DMS53 treated with DMSO at 0.1 percent for 48 hours (cell line): Measurements from ENCODE around the gene NTN1.

Experiments used
- DNase-seq: peaks from one replicate; lab custom pipeline; 2025; ENCODE audit not compliant: unreplicated experiment; lab: John Stamatoyannopoulos, UW

The NTN1 gene

DNA sequence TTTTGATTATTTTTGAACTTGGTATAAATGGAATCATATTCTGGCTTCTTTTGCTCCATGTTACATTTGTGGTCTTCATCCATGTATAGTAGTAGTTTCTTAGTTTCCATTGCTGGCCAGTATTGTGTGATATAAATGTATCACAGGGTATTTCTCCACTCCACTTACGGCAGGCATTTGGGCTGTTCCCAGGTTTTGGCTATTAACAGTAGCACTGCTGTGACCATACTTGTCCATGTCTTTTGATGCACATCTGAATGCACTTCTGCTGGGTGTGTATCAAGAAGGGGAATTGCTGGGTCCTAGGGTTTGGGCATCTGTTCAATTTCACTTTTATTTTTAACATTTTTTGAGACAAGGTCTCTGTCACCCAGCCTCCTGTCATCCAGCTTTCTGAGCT, 13.9 kb downstream of the NTN1 start:
- DNase-seq = no peak

DNA sequence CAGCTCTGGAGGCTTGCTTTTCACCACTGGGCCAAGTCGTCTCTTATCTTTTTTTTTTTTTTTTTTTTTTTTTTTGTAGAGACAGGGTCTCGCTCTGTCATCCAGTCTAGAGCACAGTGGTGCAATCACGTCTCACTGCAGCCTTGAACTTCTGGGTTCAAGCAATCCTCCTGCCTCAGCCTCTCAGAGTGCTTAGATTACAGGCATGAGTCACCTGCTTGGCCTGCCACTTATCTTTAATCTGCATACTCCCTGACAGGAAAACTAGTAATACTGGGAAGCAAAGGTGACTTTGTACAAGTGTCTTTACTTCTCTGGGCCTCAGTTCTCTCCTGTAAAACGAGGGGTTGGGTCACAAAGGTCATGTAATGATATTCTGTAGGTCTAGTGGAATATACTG, 15.0 kb downstream of the NTN1 start:
- DNase-seq = no peak

- no peak for DNase-seq
Observed at GRCh38 chr17:9037736-9038135, 16.4 kb downstream of the NTN1 start.

- no peak for DNase-seq
Observed at GRCh38 chr17:9038380-9038779, 17.1 kb downstream of the NTN1 start.

GRCh38 chr17:9044772-9045463, 23.6 kb downstream of the NTN1 start:
- no peak for DNase-seq

- DNase-seq = no peak
Observed at GRCh38 chr17:9050801-9051401, 29.6 kb downstream of the NTN1 start.

- no peak for DNase-seq
Observed at GRCh38 chr17:9051561-9051960, 30.3 kb downstream of the NTN1 start.

DNA sequence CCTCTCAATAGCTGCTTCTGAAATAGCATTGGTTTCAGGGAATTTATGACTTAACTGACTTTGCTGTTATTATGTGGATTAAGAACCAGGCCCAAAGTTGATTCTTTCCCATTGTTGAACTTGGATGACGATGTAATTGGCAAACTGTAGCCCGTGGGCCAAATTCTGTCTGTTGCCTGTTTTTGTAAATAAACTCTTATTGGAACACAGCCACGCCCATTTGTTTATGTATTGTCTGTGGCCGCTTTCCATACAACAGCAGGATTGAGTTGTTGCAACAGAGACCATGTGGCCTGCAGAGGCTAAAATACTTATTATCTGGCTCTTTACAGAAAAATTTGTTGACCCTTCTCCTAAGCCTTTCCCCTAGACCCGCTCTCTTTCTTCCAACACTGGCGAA, 31.6 kb downstream of the NTN1 start:
- DNase-seq = no peak

- DNase-seq = no peak
Observed at GRCh38 chr17:9053406-9053805, 32.1 kb downstream of the NTN1 start.

GRCh38 chr17:9054126-9054975, 33.0 kb downstream of the NTN1 start:
- no peak for DNase-seq

GRCh38 chr17:9055281-9055680, 34.0 kb downstream of the NTN1 start:
- no peak for DNase-seq

GRCh38 chr17:9056566-9056965, 35.3 kb downstream of the NTN1 start:
- DNase-seq = no peak

GRCh38 chr17:9057310-9057709, 36.0 kb downstream of the NTN1 start:
- DNase-seq = no peak

DNA sequence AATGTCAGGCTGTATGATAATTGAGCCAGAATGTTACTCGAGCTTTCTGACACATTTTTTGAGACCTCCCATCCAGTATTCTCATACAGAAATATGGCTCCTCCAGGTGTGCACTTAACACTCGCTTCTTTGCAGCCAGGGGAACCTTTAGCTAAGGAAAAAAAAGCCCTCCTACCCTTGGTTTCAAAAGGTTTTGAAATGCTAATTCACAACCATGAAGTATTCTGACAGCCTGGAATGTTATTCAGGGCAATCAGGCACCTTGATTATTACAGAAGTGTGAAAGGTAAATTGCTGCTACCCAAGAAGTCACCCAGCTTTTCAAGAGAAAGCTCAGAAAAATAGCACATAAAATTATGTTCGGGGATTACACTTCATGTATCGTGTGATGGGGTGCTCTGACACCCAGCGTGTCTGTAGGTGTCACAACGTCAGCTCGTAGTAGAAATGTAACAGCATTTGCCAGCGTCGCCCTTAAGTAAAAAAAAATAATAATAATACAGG, 41.1 kb downstream of the NTN1 start:
- DNase-seq = no peak

DNA sequence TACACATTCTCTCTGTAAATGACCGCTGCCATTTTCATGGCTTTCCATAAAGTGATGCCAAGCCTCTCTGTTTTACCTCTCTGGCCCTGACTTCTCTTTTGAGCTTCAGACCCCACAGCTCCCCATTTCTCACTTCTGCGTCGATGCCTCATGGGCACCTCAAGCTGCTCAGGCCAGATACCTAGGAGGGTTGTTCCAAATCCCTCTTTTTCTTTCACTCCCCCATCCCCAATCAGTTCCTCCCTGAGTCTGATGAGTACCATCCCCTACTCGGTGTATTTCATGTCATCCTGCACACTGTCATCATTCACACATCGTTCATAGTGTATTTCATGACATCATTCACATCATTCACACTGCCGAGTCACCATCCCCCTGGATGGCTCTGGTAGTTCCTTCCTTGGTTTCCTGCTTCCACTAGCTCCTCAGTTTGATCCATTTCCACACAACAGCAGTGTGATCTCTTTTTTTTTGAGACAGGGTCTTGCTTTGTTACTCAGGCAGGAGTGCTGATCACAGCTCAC, 43.1 kb downstream of the NTN1 start:
- no peak for DNase-seq

DNA sequence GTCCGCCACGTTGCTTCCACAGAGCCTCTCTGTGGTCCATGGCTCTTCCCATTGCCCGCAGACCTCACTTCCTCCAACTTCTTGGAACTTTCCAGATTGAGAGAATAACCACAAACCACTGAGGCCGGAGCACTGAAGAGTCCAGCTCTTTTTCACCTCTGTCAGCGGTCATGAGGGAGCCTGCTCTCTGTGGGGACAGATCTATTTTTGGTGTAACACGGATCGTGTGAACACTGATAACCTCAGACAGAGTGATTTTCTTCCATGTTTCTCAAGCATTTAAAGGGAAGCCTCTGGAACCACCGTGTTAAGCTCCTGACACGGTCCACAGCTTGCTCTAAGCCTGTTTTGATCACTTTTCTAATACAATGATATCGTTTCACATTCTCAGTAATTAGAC, 49.7 kb downstream of the NTN1 start:
- DNase-seq = no peak

DNA sequence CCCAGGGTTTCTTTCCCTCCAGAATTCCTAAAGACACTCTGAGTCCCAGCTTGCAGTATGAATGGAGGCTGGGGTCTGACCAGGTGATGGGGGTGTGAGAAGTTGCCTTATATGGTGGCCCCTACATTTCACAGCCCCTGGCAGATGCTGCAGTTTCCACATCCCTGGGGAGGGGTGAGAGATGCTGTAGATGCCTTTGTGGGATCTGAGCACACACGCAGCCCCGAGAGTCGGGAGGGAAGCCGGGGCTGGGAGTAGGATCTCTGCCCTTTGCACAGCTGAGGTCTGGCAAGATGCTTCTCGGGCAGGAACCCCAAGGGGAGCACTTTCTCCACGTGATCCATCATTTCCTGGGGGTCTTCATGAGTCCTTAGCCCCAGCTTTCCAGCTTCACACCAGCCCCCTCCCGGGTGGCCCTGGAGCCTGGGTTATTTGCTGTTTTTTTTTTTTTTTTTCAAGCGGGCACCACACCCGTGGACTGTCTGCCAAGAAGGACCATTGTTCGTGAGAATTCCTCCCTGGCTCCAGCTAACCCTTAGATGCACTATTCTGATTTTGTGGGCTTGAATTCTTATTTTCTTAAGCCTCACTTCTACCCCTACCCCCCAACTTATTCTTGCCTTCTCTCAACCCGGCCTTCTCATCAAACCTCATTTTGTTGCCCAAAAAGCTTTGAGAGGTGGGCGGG, 50.6 kb downstream of the NTN1 start:
- no peak for DNase-seq

GRCh38 chr17:9072696-9073339, 51.5 kb downstream of the NTN1 start:
- no peak for DNase-seq

DNA sequence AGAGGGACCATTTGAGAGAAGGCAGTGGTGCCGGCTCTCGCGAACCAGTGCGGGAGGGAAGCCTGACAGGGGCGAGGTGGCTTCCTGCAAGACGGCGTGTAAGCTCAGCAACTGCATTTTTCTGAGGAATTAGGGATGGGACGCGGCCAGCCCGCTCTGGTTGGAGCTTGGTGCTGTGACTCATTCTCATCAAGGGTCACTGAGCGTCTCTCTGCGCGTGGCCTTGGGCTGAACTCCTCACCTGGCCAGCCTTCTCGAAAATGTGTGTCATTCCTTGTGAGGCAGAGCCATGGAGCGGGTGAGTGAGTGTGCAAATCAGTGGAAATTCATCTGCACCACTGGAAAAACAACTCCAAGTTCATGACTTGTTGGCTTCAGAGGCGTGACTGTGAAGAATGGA, 52.8 kb downstream of the NTN1 start:
- DNase-seq = no peak

DNA sequence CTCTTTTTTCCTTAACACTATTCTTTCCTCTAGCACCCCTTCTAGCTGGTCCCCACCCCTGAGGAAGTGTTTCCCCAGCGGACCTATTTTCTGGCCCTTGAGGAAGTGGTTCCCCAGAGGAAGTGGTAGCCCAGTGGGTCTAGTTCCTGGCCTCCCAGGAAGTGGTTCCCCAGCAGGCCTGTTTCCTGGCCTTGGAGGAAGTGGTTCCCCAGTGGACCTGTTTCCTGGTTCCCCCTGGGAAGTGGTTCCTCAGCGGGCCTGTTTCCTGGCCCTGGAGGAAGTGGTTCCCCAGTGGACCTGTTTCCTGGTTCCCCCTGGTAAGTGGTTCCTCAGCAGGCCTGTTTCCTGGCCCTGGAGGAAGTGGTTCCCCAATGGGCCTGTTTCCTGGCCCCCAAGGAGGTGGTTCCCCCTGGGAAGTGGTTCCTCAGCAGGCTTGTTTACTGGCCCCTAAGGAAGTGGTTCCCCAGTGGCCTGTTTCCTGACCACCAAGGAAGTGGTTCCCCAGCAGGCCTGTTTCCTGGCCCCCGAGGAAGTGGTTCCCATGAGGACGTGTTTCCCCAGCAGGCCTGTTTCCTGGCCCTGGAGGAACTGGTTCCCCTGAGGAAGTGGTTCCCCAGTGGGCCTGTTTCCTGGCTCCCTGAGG, 58.3 kb downstream of the NTN1 start:
- no peak for DNase-seq
